HCT116 (cell line): ENCODE measurements around the gene SLC6A3. TPM values are rescaled to one million over a fixed set of nuclear protein-coding genes. Genes with fewer than 3 reads are reported as not detected.

Experiments
- ATAC-seq: fragments of 200-7000 bp; cut with Tn5 transposase; 2 replicates; pipeline ENCODE4 v1.9.1; 2020; ENCODE audit warnings: mild to moderate bottlenecking, moderate library complexity
- BruUV-seq: library from RNA; stranded (reverse); fragments of 400-500 nt; replicated peaks from 2 replicates; lab custom pipeline; 2021; lab: Mats Ljungman, UMichigan
- CTCF ChIA-PET: fragments of 300-600 bp; sonication (Branson Sonifier 250); formaldehyde crosslinking; loops from one replicate; lab custom pipeline; 2021; ENCODE audit warnings: antibody characterized with exemption; lab: Charles Lee
- POLR2A ChIA-PET: fragments of 300-600, 350-600 bp; sonication (Branson Sonifier 250); formaldehyde crosslinking; loops from one replicate; lab custom pipeline; 2021; ENCODE audit warnings: antibody characterized with exemption; lab: Charles Lee
- RAD21 ChIA-PET, 2 experiments: fragments of 300-600 bp; sonication (Branson Sonifier 250); formaldehyde crosslinking; loops; one replicate each; lab custom pipeline; 2023; ENCODE audit warnings: low total read pairs in 2 of 2; ENCODE audit not compliant: uncharacterized antibody in 2 of 2, unreplicated experiment in 2 of 2, low non-redundant PET in 1 of 2; lab: Charles Lee
- DNase-seq: peaks from one replicate; pipeline ENCODE4 v3.0.0-alpha.2; 2010; ENCODE audit warnings: low read depth, low spot score
- H2AFZ ChIP-seq: fragments of 200-600 bp; shearing (Covaris generic), sonication (generic); 2 replicates; pipeline ENCODE4 v1.6.1; 2017; ENCODE audit warnings: low read depth, mixed run types, mixed read lengths, antibody characterized with exemption, low read length; ENCODE audit not compliant: poor library complexity, severe bottlenecking
- H3K27ac ChIP-seq: 2 replicates; pipeline ENCODE4 v1.5.1; 2012; ENCODE audit warnings: low read depth, low read length
- H3K27me3 ChIP-seq: fragments of 200-600 bp; sonication (generic); 2 replicates; pipeline ENCODE4 v1.6.1; 2016; ENCODE audit warnings: mixed run types, low read length, mixed read lengths; ENCODE audit not compliant: insufficient read depth
- H3K36me3 ChIP-seq, 2 experiments: fragments of 200-500 bp in 1 of 2; fragments of 200-600 bp in 1 of 2; sonication (Bioruptor generic) in 1 of 2; sonication (generic) in 1 of 2; 2 replicates each; pipeline versions ENCODE4 v1.5.1 to v1.6.1; 2014 to 2016; ENCODE audit warnings: low read length in 2 of 2, inconsistent platforms in 1 of 2, mixed read lengths in 1 of 2, mixed run types in 1 of 2; ENCODE audit not compliant: insufficient read depth in 2 of 2, control insufficient read depth in 1 of 2
- H3K4me1 ChIP-seq, 2 experiments: fragments of 200-600 bp in 1 of 2; sonication (generic) in 1 of 2; 2 replicates each; pipeline versions ENCODE4 v1.5.1 to v1.6.1; 2012 to 2017; ENCODE audit warnings: low read length in 2 of 2, inconsistent platforms in 1 of 2, mild to moderate bottlenecking in 1 of 2, mixed read lengths in 1 of 2, mixed run types in 1 of 2, moderate library complexity in 1 of 2; ENCODE audit not compliant: insufficient read depth in 2 of 2, control insufficient read depth in 1 of 2
- H3K4me2 ChIP-seq: fragments of 200-600 bp; sonication (generic); 2 replicates; pipeline ENCODE4 v1.6.1; 2017; ENCODE audit warnings: mixed run types, low read length, mixed read lengths
- H3K4me3 ChIP-seq, 2 experiments: fragments of 200-600 bp in 1 of 2; sonication (generic) in 1 of 2; replicated peaks in 1 of 2; 2 replicates each; pipeline ENCODE4 v1.5.1; 2011 to 2016; ENCODE audit warnings: low read length in 2 of 2, control low read depth in 1 of 2, low read depth in 1 of 2, mild to moderate bottlenecking in 1 of 2, mixed read lengths in 1 of 2, mixed run types in 1 of 2
- H3K79me2 ChIP-seq: fragments of 200-600 bp; sonication (generic); 2 replicates; pipeline ENCODE4 v1.6.1; 2017; ENCODE audit warnings: mild to moderate bottlenecking, mixed run types, low read length, moderate library complexity, mixed read lengths; ENCODE audit not compliant: insufficient read depth
- H3K9ac ChIP-seq: fragments of 200-600 bp; sonication (generic); 2 replicates; pipeline ENCODE4 v1.6.1; 2016; ENCODE audit warnings: low read length, mixed read lengths
- H3K9me2 ChIP-seq: fragments of 200-600 bp; sonication (generic), shearing (Covaris generic); 2 replicates; pipeline ENCODE4 v1.6.1; 2017; ENCODE audit warnings: mixed run types, mild to moderate bottlenecking, moderate library complexity; ENCODE audit not compliant: insufficient read depth
- H3K9me3 ChIP-seq, 2 experiments: fragments of 200-500 bp in 1 of 2; fragments of 200-600 bp in 1 of 2; sonication (Bioruptor generic) in 1 of 2; sonication (generic) in 1 of 2; 2 replicates each; pipeline ENCODE4 v1.6.1; 2014 to 2017; ENCODE audit warnings: low read length in 2 of 2, mixed read lengths in 2 of 2, inconsistent platforms in 1 of 2, low read depth in 1 of 2, mild to moderate bottlenecking in 1 of 2, mixed run types in 1 of 2, moderate library complexity in 1 of 2; ENCODE audit not compliant: control insufficient read depth in 1 of 2, insufficient read depth in 1 of 2
- H4K20me1 ChIP-seq: fragments of 200-600 bp; sonication (generic), shearing (Covaris generic); 2 replicates; pipeline ENCODE4 v1.6.1; 2017; ENCODE audit warnings: mixed run types, mild to moderate bottlenecking, moderate library complexity; ENCODE audit not compliant: insufficient read depth
- CBX3 ChIP-seq: IDR thresholded peaks from 2 replicates; pipeline ENCODE4 v1.6.1; 2012; ENCODE audit warnings: low read depth
- CEBPB ChIP-seq: IDR thresholded peaks from 2 replicates; pipeline ENCODE4 v1.6.1; 2012; ENCODE audit warnings: low read depth
- EGR1 ChIP-seq: IDR thresholded peaks from 2 replicates; pipeline ENCODE4 v1.6.1; 2012; ENCODE audit warnings: low read depth
- ELF1 ChIP-seq: IDR thresholded peaks from 2 replicates; pipeline ENCODE4 v1.6.1; 2012; ENCODE audit warnings: low read depth, borderline replicate concordance
- EZH2 ChIP-seq: fragments of 200-600 bp; sonication (generic); IDR thresholded peaks from 2 replicates; pipeline ENCODE4 v1.6.1; 2017; ENCODE audit warnings: antibody characterized with exemption, mixed run types
- FOSL1 ChIP-seq: IDR thresholded peaks from 2 replicates; pipeline ENCODE4 v1.6.1; 2012; ENCODE audit warnings: low read depth
- JUND ChIP-seq: IDR thresholded peaks from 2 replicates; pipeline ENCODE4 v1.6.1; 2012
- POLR2AphosphoS5 ChIP-seq: IDR thresholded peaks from 2 replicates; pipeline ENCODE4 v1.6.1; 2011; ENCODE audit warnings: mild to moderate bottlenecking, low read depth, low read length, moderate library complexity
- SIN3A ChIP-seq: IDR thresholded peaks from 2 replicates; pipeline ENCODE4 v1.6.1; 2012; ENCODE audit warnings: low read depth
- SRF ChIP-seq: IDR thresholded peaks from 2 replicates; pipeline ENCODE4 v1.6.1; 2012; ENCODE audit warnings: low read depth
- ZFX ChIP-seq: fragments of 450-650 bp; IDR thresholded peaks from 2 replicates; pipeline ENCODE4 v1.6.1; 2017
- ZNF274 ChIP-seq: fragments of 200-500 bp; sonication (Bioruptor generic); IDR thresholded peaks from 2 replicates; pipeline ENCODE4 v1.6.1; 2014; ENCODE audit warnings: mild to moderate bottlenecking, low read depth, low read length, inconsistent platforms
- intact Hi-C: fragments of 100-400 bp; cut with micrococcal nuclease; formaldehyde crosslinking; loops from 2 replicates; pipeline ENCODE4 v1.10.0; 2022
- total RNA-seq: library from RNA; stranded (reverse); gene quantifications from one replicate; pipeline ENCODE4 v1.2.1, GENCODE V29; 2021; ENCODE audit not compliant: unreplicated experiment
- TF ChIP-seq, protein P1 (sequence below), 3 experiments: fragments of 200-600 bp in 1 of 3; sonication (generic) in 1 of 3; IDR thresholded peaks in 2 of 3; conservative IDR thresholded peaks in 1 of 3; 2 replicates each; pipeline ENCODE4 v1.5.1; 2012 to 2017; ENCODE audit warnings: low read depth in 2 of 3, low read length in 2 of 3, antibody characterized with exemption in 1 of 3, borderline replicate concordance in 1 of 3, control low read depth in 1 of 3, mild to moderate bottlenecking in 1 of 3, mixed read lengths in 1 of 3, mixed run types in 1 of 3, moderate library complexity in 1 of 3; ENCODE audit not compliant: insufficient read depth in 1 of 3

Gene SLC6A3
- total RNA-seq, 1 experiment from 2014 or later = not detected

DNA sequence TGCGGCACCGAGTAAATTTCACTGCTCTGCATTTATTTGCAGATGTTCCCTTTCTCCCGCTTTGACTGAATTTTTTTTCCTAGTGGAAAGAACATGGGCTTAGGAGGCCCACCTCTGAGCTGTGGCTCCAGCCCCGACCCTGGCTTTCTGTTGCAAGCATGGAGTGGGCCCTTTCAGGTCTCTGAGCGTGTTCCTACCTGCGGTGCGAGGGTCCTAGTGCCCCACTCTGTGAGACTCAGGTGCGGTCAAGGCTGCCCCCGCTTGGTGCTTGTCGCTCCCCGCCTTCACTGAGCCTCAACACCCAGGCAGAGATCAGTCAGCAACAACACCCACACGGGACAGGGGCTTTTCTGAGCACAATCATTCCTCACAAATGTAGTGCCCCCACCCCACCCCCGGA lies 32.0 kb downstream of the SLC6A3 start:
- intact Hi-C loops = no loop called here
- Histone ChIP-seq H3K36me3 (no peaks in the 10 kb centered on the region), H4K20me1 (no peaks in the 10 kb centered on the region), H3K27ac (no peak overlapping the region), H3K9me2 (no peaks in the 10 kb centered on the region), H2AFZ (no peak overlapping the region), H3K4me2 (no peak overlapping the region), H3K9me3 (no peaks in the 10 kb centered on the region), H3K79me2 (no peaks in the 10 kb centered on the region), H3K4me3 (no peak overlapping the region), H3K4me1 (peaks cover 0 to 7% of the 10 kb centered on the region in 2 experiments; a peak in 1 of 4 replicates), H3K9ac (no peak overlapping the region), H3K27me3 (no peaks in the 10 kb centered on the region)
- ChIA-PET POLR2A (no interaction called here), CTCF (no interaction called here), RAD21 (no interaction called here)
- BruUV-seq = no TSS peak
- DNase-seq (no peak), ATAC-seq (no peak)
- no peak for TF ChIP-seq CBX3
- no peak for TF ChIP-seq ZNF274
- TF ChIP-seq ZFX = no peak
- no peak for TF ChIP-seq ELF1
- no peak for TF ChIP-seq EGR1
- no peak for TF ChIP-seq POLR2AphosphoS5
- TF ChIP-seq JUND = no peak
- TF ChIP-seq, protein P1, sequence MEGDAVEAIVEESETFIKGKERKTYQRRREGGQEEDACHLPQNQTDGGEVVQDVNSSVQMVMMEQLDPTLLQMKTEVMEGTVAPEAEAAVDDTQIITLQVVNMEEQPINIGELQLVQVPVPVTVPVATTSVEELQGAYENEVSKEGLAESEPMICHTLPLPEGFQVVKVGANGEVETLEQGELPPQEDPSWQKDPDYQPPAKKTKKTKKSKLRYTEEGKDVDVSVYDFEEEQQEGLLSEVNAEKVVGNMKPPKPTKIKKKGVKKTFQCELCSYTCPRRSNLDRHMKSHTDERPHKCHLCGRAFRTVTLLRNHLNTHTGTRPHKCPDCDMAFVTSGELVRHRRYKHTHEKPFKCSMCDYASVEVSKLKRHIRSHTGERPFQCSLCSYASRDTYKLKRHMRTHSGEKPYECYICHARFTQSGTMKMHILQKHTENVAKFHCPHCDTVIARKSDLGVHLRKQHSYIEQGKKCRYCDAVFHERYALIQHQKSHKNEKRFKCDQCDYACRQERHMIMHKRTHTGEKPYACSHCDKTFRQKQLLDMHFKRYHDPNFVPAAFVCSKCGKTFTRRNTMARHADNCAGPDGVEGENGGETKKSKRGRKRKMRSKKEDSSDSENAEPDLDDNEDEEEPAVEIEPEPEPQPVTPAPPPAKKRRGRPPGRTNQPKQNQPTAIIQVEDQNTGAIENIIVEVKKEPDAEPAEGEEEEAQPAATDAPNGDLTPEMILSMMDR (IDR thresholded peaks at IDR 0.05 in 2 of 3, conservative IDR thresholded peaks at IDR 0.05 in 1 of 3; ENCODE audit: borderline replicate concordance in 1 of 3, insufficient read depth in 1 of 3, low read depth in 2 of 3, low read length in 2 of 3) = no peak
- no peak for TF ChIP-seq EZH2
- no peak for TF ChIP-seq FOSL1
- no peak for TF ChIP-seq CEBPB
- TF ChIP-seq SIN3A = no peak
- no peak for TF ChIP-seq SRF
- TF ChIP-seq, all 23 proteins: peak for 0
